Measurements from ENCODE around the gene NMUR1.

GRCh38 chr2:231539991-231540390 lies 9.7 kb upstream of the NMUR1 start:
- TF ChIP-seq CTCF (IDR thresholded peaks at IDR 0.05) (no peak), ZFX (IDR thresholded peaks at IDR 0.05; ENCODE audit: borderline replicate concordance) (no peak)
